Measurements from ENCODE around the gene MPZL3. TPM values are rescaled to one million over a fixed set of nuclear protein-coding genes. Genes with fewer than 3 reads are reported as not detected.

The MPZL3 gene
- polyA plus RNA-seq, 1 of the 3 experiments (the other 2 are of a cell fraction) = 0.38 TPM

DNA sequence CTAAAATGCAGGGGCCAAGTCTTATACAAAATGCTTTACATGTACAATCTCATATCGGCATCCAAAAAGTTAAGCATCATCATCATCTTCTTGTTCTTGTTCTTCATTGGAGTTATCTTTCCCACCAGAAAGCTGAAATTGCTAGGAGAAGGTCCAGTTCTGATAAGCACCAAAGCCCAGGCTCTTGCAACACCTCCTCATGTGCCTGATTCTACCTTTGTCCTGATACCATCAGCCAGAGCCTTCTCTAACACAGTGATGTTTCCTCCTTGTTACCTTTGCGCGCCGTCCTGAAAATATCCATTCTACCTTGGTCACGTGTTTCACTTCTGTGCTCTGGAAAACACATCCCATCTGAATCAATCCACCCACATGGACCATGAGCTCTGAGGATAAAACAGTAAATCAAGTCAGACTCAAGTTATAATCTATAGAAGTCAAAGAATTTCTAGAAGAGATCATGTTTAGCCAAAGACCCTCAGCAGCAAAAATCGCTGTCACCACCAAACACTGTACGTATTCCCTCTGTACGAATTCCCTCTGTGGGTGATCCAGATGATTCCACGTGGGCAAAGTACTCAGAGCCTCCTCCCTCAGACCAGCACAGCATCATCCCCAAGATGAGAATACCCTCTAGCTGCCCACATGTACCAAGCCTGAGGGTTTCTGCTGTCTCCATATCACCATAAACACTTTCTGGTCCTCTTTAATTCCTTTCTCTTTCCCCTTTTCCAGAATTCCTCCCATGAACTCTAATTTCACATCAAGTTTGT is 46.4 kb downstream of the MPZL3 start (continued):
- TF ChIP-seq RCOR1 (IDR thresholded peaks at IDR 0.05; ENCODE audit: low read length) = no peak

DNA sequence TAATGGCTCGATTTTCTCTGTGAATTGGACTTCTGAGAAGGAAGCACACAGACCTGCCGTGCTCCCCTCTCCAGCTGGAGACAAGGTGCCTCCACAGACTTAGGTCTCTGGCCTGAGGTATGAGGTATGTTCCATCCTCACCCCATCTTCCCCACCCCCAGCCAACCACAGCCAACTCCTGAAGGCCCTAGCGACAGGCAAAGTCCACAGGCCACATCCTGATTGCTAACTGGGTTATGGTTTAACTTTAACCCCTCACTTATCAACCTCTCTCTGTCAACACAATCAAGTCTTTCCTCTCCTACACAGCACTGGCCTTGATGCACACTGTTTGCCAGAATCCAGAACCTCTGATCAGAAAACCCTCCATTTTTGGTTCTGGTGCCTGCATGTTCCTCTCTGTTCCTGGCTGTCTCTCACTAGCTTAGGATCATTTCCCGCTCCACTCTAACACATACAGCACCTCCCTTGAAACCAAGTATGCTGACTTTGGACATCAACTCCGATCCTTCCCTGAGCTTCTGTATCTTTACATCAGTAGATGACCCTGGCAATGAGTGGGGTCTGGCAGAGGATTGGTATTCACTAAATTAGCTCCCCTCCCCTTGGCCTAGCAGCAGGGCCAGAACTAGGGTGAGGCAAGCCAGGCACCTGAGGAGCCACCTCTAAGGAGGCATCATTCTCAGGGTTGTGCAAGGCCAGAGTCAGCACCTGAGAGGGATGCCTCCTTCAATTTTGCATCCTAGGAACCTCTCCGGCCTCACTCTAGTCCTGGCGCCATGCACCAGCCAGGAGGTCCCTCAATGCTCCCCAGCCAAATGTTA is 49.4 kb downstream of the MPZL3 start:
- Histone ChIP-seq H3K9me2 (no peaks in the 10 kb centered on the region), H3K27ac (ENCODE audit: low read depth in 2 of 2, low read length in 1 of 2) (no peak overlapping the region), H3K4me3 (ENCODE audit: low read depth in 2 of 2, low read length in 1 of 2) (no peak overlapping the region), H4K20me1 (ENCODE audit: insufficient read depth) (no peaks in the 10 kb centered on the region), H3F3A (replicated peaks; ENCODE audit: insufficient read depth) (no peaks in the 10 kb centered on the region), H3K4me2 (no peak overlapping the region), H3K9me3 (no peaks in the 10 kb centered on the region), H2AFZ (ENCODE audit: low read depth) (no peak overlapping the region), H3K27me3 (ENCODE audit: insufficient read depth) (peaks cover 34% of the 10 kb centered on the region; the same call in 1 of the 2 replicates), H3K4me1 (ENCODE audit: control insufficient read depth in 1 of 2, insufficient read depth in 2 of 2, low read depth in 1 of 2, low read length in 1 of 2) (peaks cover 0 to 2% of the 10 kb centered on the region in 2 experiments; a peak in 1 of 4 replicates), H3K36me3 (replicated peaks in 1 of 2; ENCODE audit: control insufficient read depth in 1 of 2, insufficient read depth in 2 of 2, low read length in 1 of 2) (no peaks in the 10 kb centered on the region), H3K9ac (no peak overlapping the region), H3K79me2 (ENCODE audit: insufficient read depth) (no peaks in the 10 kb centered on the region)
- no peak for TF ChIP-seq GATA2 (CRISPR knock-in tag; IDR thresholded peaks at IDR 0.05)
- no peak for TF ChIP-seq RFX5 (IDR thresholded peaks at IDR 0.05; ENCODE audit: low read length)
- TF ChIP-seq TCF12 (IDR thresholded peaks at IDR 0.05) = no peak
- TF ChIP-seq SMC3 (IDR thresholded peaks at IDR 0.05; ENCODE audit: low read depth, low read length) = no peak
- TF ChIP-seq EP300 (IDR thresholded peaks at IDR 0.05; ENCODE audit: borderline replicate concordance in 1 of 2, low read depth in 1 of 2, low read length in 1 of 2) = no peak
- no peak for TF ChIP-seq RAD21 (IDR thresholded peaks at IDR 0.05; ENCODE audit: low read length)
- ChIA-PET POLR2A (interaction anchor here (0.6 kb wide), 1 partner anchor 8 kb away, joined by 3 read pairs; no protein-coding TSS in a partner anchor), CTCF (interaction anchor here (0.6 to 1.4 kb wide), 3 partner anchors 28 to 150 kb away, joined by 3 to 5 read pairs (median 4); no protein-coding TSS in a partner anchor)
- WGBS (ENCODE audit: low lambda C conversion rate) = 27% methylated on average over 7 of the region's 7 CpGs
- no peak for DNase-seq

- no peak overlapping the region for H3K4me3 ChIP-seq (ENCODE audit: low read depth in 2 of 2, low read length in 1 of 2)
- H3K9ac ChIP-seq = no peak overlapping the region
- H3K36me3 ChIP-seq (replicated peaks in 1 of 2; ENCODE audit: control insufficient read depth in 1 of 2, insufficient read depth in 2 of 2, low read length in 1 of 2) = no peaks in the 10 kb centered on the region
- WGBS (ENCODE audit: low lambda C conversion rate) = 5% methylated on average over 2 of the region's 2 CpGs
- CTCF ChIA-PET = interaction anchor here (1.2 kb wide), 1 partner anchor 151 kb away, joined by 5 read pairs; no protein-coding TSS in a partner anchor
- no peaks in the 10 kb centered on the region for H3K9me2 ChIP-seq
- H3F3A ChIP-seq (replicated peaks; ENCODE audit: insufficient read depth) = no peaks in the 10 kb centered on the region
- no peaks in the 10 kb centered on the region for H3K9me3 ChIP-seq
- H4K20me1 ChIP-seq (ENCODE audit: insufficient read depth) = no peaks in the 10 kb centered on the region
- H3K27ac ChIP-seq (ENCODE audit: low read depth in 2 of 2, low read length in 1 of 2) = no peak overlapping the region
- peaks cover 0 to 2% of the 10 kb centered on the region in 2 experiments; a peak in 1 of 4 replicates for H3K4me1 ChIP-seq (ENCODE audit: control insufficient read depth in 1 of 2, insufficient read depth in 2 of 2, low read depth in 1 of 2, low read length in 1 of 2)
- no peak for DNase-seq
- H2AFZ ChIP-seq (ENCODE audit: low read depth) = no peak overlapping the region
- no peaks in the 10 kb centered on the region for H3K79me2 ChIP-seq (ENCODE audit: insufficient read depth)
- H3K4me2 ChIP-seq = no peak overlapping the region
- H3K27me3 ChIP-seq (ENCODE audit: insufficient read depth) = peaks cover 36% of the 10 kb centered on the region; the same call in 1 of the 2 replicates
- POLR2A ChIA-PET = no interaction called here
- TF ChIP-seq, protein P1, sequence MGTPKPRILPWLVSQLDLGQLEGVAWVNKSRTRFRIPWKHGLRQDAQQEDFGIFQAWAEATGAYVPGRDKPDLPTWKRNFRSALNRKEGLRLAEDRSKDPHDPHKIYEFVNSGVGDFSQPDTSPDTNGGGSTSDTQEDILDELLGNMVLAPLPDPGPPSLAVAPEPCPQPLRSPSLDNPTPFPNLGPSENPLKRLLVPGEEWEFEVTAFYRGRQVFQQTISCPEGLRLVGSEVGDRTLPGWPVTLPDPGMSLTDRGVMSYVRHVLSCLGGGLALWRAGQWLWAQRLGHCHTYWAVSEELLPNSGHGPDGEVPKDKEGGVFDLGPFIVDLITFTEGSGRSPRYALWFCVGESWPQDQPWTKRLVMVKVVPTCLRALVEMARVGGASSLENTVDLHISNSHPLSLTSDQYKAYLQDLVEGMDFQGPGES (IDR thresholded peaks at IDR 0.05; ENCODE audit: low read depth, low read length) = no peak
- no peak for TF ChIP-seq GABPA (IDR thresholded peaks at IDR 0.05; ENCODE audit: low read depth)
- no peak for TF ChIP-seq NRF1 (IDR thresholded peaks at IDR 0.05; ENCODE audit: low read depth, low read length)
- no peak for TF ChIP-seq SIN3A (IDR thresholded peaks at IDR 0.05; ENCODE audit: borderline replicate concordance, low read depth, low read length)
- TF ChIP-seq GATA2 (CRISPR knock-in tag; IDR thresholded peaks at IDR 0.05) = no peak
- TF ChIP-seq YY1 (IDR thresholded peaks at IDR 0.05; ENCODE audit: low read depth) = no peak
Observed at GRCh38 chr11:118201966-118202365, 50.2 kb downstream of the MPZL3 start.

Measured in SK-N-SH (cell line).